ENCODE data around the gene NAMPT.
"Not testable (repeated sequence)": the region's sequence is repeated elsewhere in the genome, so short reads cannot be mapped to it uniquely, and the experiment has no call there.

GRCh38 chr7:106298155-106298554, 13.4 kb upstream of the NAMPT start:
- TF ChIP-seq CTCF (IDR thresholded peaks at IDR 0.05; ENCODE audit: insufficient read depth, low read length); POLR2AphosphoS5 (IDR thresholded peaks at IDR 0.05; ENCODE audit: low read depth); GABPA (IDR thresholded peaks at IDR 0.05; ENCODE audit: low read depth): not testable (repeated sequence)
